Cardiac fibroblast (primary cell): ENCODE data around the gene GCC2.
A peak's percentile ranks its signal among the peaks of the same experiment; 100 is the strongest.
"Not testable (repeated sequence)": the region's sequence is repeated elsewhere in the genome, so short reads cannot be mapped to it uniquely, and the experiment has no call there.

Experiments
- DNase-seq, 2 donors: peaks; one replicate each; pipeline versions ENCODE4 v3.0.0 to v3.0.0-alpha.2; 2010; ENCODE audit warnings: low read depth in 2 of 2
- H3K4me3 ChIP-seq, 2 donors: replicated peaks in 1 of 2; 1 replicate in 1 of 2; 2 replicates in 1 of 2; pipeline ENCODE4 v1.5.1; 2011; ENCODE audit warnings: low read depth in 2 of 2, low read length in 2 of 2, mild to moderate bottlenecking in 2 of 2, moderate library complexity in 1 of 2
- CTCF ChIP-seq: IDR thresholded peaks from one replicate; pipeline ENCODE4 v1.5.1; 2011; ENCODE audit warnings: low read depth, mild to moderate bottlenecking, low read length, inconsistent platforms

Gene GCC2

GRCh38 chr2:108451976-108452375 lies 3.0 kb downstream of the GCC2 start:
- no peak for DNase-seq
- no peak overlapping the region for H3K4me3 ChIP-seq

GRCh38 chr2:108453530-108453929 lies 4.5 kb downstream of the GCC2 start:
- DNase-seq, H3K4me3 ChIP-seq: not testable (repeated sequence)

More at GRCh38 chr2:108451976-108452375, 3.0 kb downstream of the GCC2 start:
- TF ChIP-seq CTCF = no peak

- no peak for TF ChIP-seq CTCF
- peak in 1 of 2 donors; percentile 11 for DNase-seq
- H3K4me3 ChIP-seq = no peak overlapping the region
These were observed 5.4 kb downstream of the GCC2 start for GRCh38 chr2:108454440-108454839.

- TF ChIP-seq CTCF = no peak
- no peak overlapping the region for H3K4me3 ChIP-seq
- DNase-seq = no peak
These were observed 6.6 kb downstream of the GCC2 start for GRCh38 chr2:108455571-108455970.

GRCh38 chr2:108458082-108458481 lies 9.1 kb downstream of the GCC2 start:
- no peak for DNase-seq
- no peak for TF ChIP-seq CTCF
- no peak overlapping the region for H3K4me3 ChIP-seq

- no peak for TF ChIP-seq CTCF
- DNase-seq = no peak
- H3K4me3 ChIP-seq = no peak overlapping the region
These were observed 10.4 kb downstream of the GCC2 start for GRCh38 chr2:108459441-108459840.

- TF ChIP-seq CTCF = no peak
- no peak for DNase-seq
- H3K4me3 ChIP-seq = no peak overlapping the region
These were observed 11.5 kb downstream of the GCC2 start for GRCh38 chr2:108460345-108461037.
